NCI-H1092 treated with DMSO at 0.1 percent for 48 hours (cell line): ENCODE results near the gene BNIP3.
A peak's percentile ranks its signal among the peaks of the same experiment; 100 is the strongest.
"Not testable (repeated sequence)": the region's sequence is repeated elsewhere in the genome, so short reads cannot be mapped to it uniquely, and the experiment has no call there.

Source experiments
- DNase-seq: peaks from one replicate; lab custom pipeline; 2025; lab: John Stamatoyannopoulos, UW

BNIP3 gene

DNA sequence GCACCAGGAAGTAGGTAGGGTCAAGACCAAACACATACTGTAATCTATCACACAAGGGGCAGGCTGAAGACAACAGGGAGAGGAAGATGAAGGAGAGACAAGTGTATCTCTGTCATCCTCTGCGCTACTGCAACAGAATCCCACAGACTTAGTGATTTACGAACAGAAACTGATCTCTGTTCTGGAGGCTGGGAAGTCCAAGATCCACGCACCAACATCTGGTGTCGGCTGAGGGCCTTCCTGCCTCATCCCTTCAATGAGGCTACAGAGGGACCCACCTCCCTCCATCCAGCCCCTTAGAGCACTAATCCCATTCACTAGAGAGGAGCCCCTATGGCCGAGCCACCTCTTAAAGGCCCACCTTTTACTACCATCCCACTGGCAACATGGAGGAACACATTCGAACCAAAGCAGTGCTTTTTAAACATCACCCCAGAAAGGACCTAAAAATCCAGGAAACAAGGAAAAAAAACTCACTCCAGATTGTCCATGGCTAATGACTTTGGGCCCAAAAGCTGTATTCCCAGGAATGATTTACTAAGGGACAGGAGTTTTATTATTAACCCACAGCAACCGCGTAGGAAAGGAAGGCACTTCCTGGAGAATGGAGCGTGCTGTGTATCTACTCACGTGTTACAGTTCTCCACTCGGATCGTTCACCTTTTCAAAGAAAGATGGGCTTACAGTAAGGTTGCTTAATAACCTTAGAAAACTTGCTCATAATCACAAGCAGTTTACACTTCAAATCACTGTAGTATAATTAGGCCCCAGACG lies 4.2 kb downstream of the BNIP3 start:
- no peak for DNase-seq

DNA sequence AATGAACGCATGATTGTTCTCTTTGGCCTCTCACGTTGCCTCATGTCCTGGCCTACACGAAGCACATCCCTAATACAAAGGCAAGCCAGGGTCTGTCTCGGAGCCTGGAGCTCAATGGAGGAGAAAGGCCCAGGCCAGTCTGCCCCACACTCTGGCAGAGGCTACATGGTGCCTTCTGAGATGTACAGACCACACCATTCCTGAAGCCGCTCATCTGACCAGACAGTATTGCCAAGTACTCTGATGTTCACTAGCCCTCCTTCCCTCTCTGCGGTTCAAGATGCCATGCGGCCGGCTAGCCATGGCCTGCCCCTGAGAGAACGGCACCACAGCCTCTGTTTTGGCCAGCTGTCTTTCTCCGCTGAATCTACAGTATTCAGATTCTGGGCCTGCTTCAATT lies 5.9 kb downstream of the BNIP3 start:
- DNase-seq = no peak

DNA sequence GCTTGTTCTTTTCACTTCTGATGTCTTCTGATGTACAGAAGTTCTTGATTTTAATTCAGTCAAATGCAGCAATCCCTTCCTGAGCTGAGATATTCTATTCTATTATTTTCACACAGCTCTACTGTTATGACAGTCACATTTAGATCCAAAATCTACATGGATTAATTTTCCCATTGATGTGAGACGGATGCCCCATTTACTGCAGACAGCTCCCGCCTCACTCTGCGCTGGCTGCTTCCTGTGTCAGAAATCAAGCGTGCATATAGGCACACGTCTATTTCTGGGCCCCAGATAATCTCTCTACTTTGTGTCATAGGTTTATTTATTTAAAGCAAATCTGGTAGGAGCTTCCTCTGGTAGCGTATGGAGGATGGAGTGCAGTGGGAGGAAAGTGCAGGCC lies 6.7 kb downstream of the BNIP3 start:
- no peak for DNase-seq

DNA sequence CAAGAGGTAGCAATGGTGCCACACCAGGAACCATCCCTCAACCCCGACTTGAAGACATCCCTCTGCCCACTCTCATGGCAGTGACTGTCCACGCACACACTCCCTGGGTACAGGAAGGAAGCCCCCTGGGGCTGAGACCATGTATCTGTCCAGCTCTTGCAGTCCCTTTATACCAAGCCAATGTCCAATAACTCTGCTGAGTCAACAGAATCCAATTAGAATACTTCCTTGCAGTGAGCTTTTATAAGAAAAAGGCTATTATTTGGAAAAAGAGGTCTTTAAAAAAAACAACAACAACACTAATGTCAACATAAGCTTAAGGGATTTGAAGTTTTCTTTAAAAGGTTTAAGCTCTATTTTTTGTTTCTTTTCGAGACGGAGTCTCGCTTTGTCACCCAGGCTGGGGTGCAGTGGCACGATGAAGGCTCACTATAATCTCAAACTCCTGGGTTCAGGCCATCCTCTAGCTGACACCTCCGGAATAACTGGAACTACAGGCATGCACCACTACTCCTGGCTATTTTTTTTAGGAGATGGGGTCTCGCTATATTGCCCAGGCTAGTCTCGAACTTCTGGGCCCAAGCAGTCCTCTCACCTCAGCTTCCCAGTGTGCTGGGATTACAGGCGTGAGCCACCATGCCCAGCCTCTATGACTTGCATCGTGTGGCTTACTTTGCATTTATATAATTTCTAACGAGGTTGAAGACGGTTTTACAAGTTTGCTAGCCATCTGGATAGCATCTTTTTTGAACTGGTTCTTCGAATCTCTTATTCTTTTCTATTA lies 7.5 kb downstream of the BNIP3 start:
- no peak for DNase-seq

DNA sequence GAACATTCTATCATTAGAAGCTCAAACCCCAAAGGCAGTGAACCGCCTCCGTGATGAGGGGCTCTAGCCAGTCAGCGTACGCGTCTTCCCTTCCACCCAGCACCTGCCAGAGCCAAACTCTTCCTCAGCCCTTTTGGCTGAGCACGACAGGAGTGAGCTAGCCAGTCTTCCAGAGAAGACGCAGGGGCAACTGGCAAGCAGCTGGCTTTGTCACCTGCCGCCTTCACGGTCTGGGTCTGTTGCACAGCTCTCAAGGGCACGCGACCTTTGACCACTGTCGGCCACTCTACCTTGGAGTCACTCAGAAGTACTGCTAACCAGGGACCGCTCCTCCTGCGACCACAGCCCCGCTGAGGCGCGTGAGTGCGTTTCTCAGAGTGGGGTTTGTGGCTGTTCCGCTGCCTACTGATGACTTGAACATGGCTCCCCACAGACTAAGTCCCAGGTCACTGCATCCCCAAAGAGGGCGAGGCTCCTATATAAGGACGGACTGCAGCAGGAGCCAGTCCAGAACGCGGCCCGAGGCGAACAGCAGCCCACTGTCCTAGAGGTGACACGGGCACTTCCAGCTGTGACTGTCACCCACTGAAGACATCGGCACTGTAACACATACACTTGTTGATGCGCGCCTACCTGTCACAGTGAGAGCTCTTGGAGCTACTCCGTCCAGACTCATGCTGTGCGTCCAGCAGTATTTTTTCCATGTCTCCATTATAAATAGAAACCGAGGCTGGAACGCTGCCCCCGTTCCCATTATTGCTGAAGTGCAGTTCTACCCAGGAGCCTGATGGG lies 8.4 kb downstream of the BNIP3 start:
- DNase-seq = no peak

DNA sequence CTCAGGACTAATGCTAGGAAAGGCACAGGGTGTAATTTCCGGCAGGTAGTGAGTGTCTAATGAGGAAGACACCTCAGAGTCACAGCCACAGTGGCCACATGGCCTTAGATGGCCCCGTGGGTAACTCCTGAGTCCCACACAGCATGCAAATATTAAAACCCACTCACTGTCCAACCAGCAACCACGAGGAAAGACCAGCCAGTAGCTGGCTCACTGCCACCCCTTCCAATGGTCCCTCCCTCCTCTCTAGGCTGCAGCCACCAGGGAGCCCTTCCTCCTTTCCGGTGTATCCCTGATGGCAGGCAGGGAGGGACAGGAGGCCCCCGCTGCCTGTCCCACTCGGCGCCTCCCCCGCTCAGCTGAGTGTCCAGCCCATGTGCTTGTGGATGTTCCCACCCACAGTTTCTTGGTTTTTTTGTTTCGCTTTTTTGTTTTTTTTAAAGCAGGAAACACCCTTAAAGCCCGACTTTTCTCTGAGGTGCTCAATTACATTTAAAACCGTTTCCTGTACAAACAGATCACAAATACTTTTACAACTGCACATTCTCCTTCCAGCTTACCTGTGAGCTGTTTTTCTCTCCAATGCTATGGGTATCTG lies 9.2 kb downstream of the BNIP3 start:
- DNase-seq = no peak

DNA sequence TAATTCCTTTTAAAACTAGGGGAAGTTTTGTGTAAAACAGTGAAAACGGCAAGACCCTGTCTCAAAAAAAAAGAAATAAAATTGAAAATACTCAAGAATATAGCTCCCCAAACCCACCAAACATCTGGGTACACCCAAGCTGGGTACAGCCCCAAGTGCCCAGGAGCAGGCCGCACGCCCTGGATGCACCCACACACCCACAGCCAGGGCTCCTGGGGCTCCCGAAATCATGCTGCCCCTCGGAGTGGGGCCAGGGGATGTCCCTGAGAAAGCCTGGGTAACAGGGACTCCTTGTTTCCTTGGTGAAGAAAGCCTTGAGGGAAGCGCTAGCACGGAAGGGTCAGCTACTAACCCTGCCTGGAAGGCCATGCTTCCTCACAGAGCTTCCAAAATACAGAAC lies 10.1 kb downstream of the BNIP3 start:
- DNase-seq = no peak

DNA sequence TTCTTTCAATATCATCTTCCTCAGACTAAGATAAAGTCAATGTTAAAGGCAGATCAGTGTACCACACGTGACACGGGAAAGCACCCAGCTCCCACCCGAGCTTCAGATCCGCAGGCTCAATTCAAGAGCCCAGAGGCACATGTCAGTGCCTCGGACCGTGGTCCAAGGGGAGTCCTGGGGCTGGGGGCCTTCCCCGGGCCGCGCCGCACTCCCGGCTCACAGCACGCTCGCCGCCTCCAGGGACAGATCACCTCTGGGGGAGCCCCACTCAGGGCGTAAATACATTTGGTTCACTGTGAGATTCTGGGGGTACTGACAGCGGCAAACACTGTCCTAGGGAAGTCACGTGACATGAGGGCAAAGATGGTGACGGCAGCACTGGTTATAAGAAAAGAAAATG lies 10.8 kb downstream of the BNIP3 start:
- DNase-seq = no peak

DNA sequence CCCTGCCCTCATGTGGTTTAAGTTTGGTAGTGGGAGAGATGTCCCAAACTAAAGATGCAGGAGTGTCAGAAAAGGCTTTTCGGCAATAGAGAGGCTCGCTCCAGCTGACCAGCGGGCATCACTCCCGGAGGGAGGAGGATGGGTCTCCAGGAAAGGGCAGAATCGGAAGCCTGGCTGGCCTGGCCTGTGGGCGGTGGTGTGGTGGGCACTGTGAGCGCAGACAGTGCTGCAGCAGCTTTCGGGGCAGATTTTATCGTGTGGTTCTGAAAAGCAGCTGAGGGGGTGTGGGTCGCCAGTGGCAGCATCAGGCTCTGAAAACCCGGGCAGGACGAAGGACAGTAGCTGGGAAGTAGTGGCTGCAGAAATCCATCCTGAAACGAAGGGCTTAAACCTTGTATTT lies 12.8 kb downstream of the BNIP3 start:
- no peak for DNase-seq

DNA sequence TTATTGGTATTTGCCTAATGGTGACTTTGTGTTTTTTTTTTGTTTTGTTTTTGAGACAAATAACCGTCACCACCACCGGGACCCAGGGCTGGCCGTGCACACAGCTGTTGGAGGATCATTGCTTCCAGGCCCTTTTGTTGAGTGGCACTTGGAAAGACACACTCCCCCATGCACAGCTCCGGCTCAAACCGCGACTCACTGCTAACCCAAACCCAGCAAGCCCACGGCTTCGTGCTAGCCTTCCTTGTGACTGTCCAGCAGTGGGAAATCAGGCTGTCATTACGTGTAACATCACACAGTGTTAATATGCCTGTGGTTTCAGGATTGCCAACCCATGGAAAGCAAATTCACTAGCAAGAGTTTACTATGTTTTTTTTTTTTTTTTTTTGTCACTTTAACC lies 17.4 kb downstream of the BNIP3 start:
- DNase-seq = no peak

DNA sequence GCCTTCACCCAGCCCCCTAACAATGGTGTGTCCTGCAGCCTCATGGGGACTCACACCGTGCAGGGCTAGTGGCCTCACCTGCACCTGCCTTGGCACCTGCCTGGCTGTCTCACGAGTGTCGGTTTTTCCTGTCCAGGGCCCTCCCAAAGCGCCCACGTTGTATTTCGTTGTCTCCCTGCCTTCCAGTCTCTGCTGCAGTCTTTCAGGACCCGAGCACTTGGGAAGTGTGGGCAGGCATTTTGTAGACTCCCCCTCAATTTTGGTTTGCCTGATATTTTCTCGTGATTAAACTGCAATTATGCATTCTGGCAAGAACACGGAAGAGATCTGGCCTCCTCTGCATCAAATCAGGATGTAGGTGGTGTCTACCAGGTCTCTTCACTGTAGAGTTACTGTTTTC lies 17.9 kb downstream of the BNIP3 start:
- DNase-seq = no peak

DNA sequence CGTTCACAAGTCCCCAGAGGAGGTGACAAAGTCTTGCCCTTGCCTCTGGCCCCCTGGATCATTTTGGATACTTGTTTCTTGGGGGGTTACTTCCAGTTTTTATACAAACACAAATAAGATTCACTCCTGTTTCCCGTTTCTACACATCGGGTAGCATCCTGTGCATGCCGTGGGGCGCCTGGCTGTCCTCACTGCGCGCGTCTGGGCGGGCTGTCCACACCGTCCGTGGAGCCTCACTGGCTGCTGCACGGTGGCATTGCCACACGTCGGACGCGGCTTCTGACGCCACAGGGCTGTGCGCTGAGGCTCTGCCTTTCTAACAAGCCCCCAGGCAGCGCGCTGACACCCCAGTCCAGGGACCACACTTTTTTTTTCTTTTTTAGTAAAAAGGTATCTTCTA lies 18.4 kb downstream of the BNIP3 start:
- no peak for DNase-seq

DNA sequence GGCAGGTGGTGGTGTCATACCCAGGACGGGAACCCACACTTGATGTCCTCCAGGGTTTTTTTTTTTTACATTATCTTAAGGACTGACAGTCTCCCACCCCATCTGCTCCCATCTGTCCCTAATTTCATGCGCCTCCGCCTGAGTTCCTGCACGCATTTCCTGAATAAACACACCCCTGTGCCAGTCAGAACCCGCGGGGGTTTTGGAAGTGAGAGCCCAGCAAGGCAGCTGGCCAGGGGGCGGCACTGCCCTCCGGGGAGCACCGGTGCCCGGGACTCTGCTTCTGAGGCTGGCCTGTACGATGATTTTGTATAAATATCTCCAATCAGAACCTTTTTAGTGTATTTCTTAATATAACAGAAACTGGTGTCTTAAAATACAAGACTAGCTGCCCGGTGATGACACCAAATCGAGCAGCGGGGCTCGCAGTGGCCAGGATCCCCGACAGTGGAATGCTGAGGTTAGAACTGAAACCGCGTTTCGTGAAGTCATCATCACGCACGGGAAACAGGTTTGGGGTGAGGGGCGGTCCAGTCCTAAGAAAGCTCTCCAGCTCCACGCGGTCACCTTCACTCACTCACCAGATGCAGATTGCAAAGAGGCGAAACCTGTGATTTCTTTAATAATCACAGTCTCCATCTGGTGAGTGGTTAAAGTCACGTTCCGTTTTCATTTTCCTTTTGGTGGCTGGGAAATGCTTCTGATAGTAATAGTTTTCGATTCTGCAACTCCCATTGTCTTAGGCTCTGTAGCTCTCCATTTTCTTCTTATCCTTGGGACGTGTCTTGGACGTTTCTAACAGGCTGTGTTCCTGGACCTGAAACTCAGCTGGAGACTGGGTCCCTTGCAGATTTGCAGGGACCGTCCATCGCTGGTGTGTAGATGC lies 19.7 kb downstream of the BNIP3 start:
- peak; percentile 3 for DNase-seq

DNA sequence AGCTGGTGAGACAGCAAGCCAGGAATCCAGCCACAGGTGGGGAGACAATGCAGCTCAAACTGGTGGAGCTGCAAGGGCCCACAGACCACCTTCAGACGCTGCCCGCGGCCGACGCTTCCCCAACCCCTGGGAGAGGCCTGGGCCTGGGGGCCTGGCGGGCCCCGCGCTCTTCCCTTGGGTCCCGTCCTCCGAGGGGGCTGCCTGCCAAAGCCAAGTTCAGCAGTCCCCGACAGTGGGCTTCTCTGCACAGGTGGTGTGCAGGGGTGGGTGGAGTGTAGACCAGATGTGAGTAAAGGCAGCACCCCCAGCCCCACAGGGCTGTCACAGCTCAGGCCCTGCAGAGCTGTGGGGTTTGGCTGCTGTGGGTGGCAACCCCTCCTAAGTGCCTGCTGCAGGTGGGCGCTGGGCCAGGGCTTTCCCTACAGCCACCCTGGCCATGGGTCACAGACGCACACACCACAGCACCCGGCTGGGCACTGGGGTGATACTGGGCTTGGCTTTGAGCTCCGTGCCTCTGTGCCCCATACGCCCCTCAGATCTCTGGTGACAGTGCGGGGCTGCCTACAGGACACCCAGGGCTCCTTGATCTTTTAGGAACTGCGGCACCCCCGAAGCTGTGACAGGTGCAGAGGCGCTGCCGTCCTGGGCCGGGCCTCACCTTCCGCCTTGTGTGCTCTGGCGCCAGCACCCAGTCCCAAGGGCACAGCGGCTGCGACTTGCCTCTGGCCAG lies 20.5 kb downstream of the BNIP3 start:
- no peak for DNase-seq

DNA sequence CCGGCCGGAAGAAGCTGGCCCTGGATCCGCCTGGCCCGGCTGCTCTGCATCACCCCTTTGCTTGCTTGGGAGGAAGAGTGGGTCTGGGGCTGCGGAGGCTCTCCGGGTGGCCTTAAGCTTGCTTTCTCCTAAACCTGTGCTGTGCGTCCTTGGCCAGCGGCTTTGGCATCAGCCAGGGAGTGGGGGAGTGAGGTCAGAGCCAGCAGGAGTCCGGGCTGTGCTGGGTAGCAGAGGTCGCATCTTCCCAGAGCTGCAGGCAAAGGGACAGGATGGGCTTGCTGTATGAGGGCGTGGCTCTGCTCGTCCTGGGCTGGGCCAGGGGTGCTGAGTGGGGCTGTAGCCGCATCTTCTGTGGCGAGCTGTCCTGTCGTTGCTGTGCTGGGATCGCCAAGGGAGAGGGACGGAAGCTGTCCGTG lies 21.1 kb downstream of the BNIP3 start:
- DNase-seq = no peak

DNA sequence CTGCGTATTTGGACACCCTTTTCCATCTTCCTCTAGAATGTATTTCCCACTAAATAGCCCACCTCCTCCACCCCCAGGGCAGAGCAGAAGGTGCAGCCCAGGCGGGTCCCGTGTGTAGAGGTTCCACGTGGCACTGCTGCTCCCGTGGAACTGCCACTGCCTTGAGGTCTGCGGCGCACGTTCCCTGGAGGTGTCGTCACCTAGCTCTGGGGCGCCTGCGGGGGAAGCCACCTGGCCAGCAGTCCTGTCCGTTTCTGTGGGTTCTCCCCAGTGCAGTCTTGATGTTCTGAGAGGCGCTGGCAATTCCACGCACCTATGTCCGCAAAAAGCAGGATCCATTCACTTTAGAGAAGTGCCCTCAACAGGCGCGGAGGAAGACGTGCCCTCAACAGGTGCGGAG lies 21.9 kb downstream of the BNIP3 start:
- DNase-seq = no peak

DNA sequence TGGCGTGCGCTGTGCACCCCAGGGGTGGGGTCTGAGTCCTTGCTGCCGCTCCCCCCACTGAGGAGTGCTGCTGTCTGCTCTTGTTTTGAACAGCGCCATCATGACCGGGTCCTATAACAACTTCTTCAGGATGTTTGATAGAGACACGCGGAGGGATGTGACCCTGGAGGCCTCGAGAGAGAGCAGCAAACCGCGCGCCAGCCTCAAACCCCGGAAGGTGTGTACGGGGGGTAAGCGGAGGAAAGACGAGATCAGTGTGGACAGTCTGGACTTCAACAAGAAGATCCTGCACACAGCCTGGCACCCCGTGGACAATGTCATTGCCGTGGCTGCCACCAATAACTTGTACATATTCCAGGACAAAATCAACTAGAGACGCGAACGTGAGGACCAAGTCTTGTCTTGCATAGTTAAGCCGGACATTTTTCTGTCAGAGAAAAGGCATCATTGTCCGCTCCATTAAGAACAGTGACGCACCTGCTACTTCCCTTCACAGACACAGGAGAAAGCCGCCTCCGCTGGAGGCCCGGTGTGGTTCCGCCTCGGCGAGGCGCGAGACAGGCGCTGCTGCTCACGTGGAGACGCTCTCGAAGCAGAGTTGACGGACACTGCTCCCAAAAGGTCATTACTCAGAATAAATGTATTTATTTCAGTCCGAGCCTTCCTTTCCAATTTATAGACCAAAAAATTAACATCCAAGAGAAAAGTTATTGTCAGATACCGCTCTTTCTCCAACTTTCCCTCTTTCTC lies 26.0 kb downstream of the BNIP3 start:
- no peak for DNase-seq

DNA sequence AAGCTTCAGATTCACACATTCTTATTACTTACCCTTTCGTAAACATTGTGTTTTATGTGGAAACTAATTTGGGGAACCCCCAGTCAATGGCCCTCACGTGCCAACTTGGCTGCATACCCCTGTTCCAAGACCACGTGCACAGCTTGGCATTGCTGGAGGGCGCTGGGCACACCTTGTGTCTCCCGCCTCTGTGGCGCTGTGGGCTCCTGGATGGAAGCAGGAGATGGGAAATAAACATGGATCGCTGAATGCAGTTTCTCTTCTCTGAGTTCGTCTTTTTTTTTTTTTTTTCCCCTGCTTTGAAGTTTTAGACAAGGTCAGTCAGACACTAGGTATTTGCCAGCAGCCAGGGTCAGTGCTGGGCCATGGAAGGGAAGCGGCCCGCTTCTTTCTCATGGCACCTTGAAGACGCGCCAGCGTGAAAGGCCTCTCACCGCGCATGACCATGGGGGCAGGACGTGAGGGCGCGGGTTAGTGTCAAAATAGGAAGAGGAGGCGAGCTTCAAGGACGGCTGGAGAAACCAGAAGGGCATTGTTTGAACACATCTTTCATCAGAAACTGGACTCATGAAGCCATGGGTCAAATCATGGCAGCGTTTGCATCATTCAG lies 27.3 kb downstream of the BNIP3 start:
- DNase-seq = no peak

DNA sequence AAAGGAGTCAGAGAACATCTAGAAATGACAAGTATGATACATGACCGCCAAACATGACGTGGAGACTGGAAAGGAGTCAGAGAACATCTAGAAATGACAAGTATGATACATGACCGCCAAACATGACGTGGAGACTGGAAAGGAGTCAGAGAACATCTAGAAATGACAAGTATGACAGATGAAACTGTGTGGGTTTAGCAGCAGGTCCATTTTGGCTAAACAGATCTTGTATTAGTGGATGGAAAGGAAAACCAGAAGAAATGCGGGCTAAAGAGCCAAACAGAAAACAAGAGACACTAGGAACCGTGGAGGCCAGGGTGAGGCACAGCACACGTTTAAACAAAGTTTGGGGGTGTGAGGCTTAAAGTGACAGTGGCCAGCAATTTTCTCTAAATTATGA lies 31.8 kb downstream of the BNIP3 start:
- DNase-seq = not testable (repeated sequence)
